Activated CD8-positive, alpha-beta memory T cell treated with anti-CD3 and anti-CD28 coated beads for 24 hours (primary cell): Measurements from ENCODE around the gene DNAH8.
"Not testable (repeated sequence)": the region's sequence is repeated elsewhere in the genome, so short reads cannot be mapped to it uniquely, and the experiment has no call there.

Experiments used
- DNase-seq: peaks from one replicate; pipeline ENCODE4 v3.0.0-alpha.2; 2020

Gene DNAH8

DNA sequence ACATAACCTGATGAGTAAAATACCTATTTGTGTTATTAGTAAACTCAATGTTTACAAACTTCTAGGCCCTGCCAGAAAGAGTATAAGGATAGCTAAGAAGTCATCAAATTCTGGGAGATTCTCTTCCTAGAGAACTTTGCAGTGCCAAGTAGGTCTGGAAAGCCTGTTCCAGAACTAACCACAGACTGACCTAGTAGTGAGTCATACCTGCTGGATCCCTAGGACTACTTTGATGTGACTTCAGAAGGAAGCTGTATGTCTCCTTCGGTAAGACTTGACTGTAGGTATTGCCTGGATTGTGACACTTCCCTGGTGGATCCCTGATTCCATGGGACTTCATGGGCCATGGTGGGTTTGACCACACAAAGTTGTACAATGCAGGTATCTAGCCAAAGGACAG, 131.7 kb downstream of the DNAH8 start:
- DNase-seq: no peak

DNA sequence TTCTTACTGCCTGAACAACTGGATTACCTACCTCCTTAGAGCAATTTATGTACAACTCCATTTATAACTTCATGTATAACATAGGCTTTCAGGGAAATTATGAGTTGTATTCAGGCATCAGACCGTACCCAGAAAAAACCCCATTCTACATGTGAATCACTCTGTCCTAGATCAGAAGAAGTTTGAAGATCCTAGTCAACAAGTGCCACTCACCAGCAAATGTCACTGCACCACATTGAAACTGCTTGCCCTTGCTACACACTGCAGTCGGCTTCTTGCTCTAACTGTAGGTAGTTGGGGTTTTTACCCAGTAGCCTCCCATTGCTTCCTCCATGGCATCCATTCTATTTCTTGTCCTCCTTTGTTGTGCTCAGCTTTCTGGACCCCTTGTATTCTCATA, 132.4 kb downstream of the DNAH8 start:
- no peak for DNase-seq

GRCh38 chr6:38848760-38849159, 133.6 kb downstream of the DNAH8 start:
- no peak for DNase-seq

DNA sequence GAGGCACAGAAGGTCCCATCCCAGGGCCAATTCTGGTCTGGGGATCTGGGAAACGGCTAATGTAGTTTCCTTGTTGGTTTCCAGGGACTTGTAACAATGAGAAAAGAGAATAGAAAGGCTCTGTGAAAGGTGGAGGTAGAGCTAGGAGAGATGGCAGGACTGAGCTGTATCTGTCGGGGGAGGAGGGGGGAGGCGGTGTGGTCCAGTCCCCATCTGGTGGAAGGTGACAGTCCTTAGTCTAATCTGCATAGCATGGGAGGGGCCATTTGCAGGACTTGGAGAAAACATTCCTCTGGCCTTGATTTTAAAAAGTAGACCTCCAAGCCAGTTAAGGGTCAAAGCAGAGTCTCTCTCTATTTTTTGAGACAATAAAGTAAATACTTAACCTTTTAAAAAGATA, 137.1 kb downstream of the DNAH8 start:
- no peak for DNase-seq

GRCh38 chr6:38853236-38853635, 138.1 kb downstream of the DNAH8 start:
- DNase-seq: no peak

DNA sequence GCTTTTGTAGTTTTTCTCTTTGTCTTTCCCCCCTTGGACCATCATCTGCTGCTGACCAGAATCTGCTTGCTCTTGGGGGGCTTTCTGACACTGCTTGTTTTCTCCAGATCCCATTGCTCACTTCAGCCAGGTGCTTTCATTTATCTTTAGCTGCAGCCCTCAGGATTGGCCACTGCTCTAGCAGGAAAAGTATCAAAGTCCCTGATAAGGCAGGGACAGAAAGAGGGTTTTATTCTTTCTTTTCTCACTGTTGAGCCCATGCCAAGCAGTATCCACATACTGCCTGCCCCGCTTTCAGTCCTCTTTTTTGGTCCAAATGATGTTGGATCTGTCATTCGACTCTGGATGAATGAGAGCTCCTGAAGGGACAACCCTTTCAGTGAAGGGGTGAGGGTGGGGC, 141.4 kb downstream of the DNAH8 start:
- no peak for DNase-seq

DNA sequence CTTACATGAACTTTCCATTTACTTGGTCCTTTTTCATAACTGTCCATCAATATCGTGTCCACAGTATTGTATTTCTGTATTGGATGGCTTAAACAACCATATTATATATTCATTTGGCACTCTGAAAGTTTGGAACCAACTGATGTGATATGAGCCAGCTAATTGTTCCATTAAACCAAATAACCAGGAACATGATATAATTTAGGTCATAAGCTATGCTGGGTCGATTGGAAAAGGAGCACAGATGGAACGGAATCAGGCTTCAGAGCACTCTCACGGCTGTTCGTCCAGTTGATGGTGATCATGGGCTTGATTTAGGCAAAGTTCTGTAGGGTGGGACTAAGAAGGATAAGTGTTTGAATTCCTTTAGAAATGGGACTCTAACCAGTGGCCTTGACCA, 142.7 kb downstream of the DNAH8 start:
- DNase-seq: no peak

DNA sequence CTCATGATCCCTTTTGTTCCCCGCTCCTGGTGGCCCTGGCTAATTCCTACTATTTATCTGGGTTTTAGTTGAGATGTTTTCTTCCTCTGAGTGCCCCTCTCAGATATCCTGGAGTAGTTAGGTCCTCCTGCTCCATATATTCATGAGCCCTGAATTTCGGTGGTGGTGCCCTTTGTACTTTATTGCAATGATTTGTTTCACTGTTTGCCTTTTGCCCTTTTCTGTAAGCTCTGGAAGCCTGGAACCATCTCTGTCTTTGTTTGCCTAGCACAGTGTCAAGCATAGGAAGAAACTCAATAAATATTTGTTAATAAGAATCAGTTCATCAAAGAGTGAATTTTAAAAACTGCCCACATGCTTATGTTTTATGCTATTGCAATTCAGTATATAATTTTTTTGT, 144.9 kb downstream of the DNAH8 start:
- no peak for DNase-seq

DNA sequence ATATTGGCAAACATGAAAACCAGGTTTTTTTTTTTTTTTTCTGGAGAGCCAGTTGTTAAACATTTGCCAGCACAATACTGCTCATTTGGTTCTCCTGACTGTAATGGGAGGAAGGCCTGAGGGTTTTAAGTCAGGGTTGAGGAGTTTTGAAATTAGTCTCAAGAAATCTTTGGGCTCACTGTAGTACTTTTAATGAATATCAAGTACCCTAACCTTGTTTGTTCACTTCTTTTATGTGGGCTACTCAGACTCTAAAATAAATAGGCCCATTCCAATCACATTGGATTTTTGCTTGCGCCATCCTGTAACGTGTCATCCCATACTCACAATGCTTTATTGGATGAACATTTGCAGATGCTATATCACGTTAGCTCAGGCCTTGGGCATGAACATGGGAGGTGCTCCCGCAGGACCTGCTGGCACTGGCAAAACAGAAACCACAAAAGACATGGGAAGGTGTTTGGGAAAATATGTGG, 146.9 kb downstream of the DNAH8 start:
- DNase-seq: no peak

GRCh38 chr6:38865521-38866174, 150.5 kb downstream of the DNAH8 start:
- DNase-seq: no peak

DNA sequence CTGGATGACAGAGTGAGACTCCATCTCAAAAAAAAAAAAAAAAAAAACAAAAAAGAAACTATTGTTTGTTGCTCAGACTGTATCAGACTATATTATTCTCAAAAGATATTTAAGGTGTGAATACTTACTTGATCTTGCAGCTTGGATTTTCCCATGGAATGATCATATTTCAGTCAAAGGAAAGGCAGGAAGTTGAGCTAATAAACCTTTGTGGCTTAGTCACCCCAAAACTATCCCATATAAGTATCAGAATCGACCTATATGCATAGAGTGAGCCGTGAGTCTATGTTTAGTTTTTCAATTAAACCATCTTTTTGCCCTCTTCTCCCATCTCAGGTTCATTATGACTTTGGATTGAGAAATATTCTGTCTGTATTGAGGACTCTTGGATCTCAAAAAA, 152.6 kb downstream of the DNAH8 start:
- no peak for DNase-seq

DNA sequence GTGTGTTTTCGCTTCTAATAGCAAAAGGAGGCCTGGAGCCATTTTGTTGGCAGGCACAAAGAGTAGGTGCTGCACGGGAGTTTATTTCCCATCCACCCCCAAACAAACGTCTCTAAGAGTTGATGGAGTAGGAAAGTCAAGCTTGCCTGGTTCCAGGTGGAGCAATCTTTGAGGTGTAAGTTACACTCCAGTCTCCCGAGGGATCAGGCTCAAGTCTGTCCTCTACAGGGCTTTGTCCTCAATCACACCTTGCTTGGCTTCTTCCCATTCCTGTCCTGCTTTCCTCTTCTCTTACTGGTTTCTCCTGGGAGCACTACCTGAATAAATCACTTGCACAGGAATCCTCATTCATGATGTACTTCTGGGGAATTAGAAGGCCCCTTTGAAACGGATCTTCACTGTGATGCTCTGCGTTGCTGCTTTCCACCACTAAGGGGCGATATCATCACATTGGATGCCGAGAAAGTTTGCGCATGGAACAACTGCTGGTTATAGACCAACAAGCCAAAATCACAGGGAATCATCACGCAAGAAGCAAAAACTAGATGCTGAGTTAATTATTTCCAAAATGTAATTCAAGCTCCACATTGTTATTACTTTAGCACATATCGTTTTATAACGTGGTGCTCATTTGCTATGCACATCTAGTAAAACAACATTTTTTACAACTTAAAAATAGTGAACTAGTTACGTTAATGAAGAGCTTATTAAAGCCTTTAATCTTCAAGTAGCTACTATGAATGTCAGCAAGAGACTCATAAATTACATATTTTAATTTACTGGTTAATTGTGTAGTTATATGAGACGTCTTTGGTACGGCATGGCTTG, 156.8 kb downstream of the DNAH8 start:
- DNase-seq: peak; percentile 80

DNA sequence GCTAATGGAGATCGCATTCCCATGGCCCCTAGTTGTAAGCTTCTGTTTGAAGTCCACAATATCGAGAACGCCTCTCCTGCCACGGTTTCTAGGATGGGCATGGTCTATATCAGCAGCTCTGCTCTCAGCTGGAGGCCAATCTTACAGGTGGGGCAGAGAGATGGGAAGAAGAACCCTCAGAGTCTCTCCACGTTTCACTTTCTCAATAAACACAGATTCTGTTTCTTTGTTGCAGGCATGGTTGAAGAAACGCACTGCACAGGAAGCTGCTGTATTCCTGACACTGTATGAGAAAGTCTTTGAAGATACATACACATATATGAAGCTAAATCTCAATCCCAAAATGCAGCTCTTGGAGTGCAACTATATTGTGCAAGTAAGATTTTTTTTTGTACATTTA, 157.9 kb downstream of the DNAH8 start:
- DNase-seq: no peak

GRCh38 chr6:38873816-38874215, 158.7 kb downstream of the DNAH8 start:
- not testable (repeated sequence) for DNase-seq

GRCh38 chr6:38876475-38876874, 161.4 kb downstream of the DNAH8 start:
- no peak for DNase-seq

- DNase-seq: no peak
Observed at GRCh38 chr6:38877721-38878120, 162.6 kb downstream of the DNAH8 start.

GRCh38 chr6:38882157-38882556, 167.0 kb downstream of the DNAH8 start:
- no peak for DNase-seq

DNA sequence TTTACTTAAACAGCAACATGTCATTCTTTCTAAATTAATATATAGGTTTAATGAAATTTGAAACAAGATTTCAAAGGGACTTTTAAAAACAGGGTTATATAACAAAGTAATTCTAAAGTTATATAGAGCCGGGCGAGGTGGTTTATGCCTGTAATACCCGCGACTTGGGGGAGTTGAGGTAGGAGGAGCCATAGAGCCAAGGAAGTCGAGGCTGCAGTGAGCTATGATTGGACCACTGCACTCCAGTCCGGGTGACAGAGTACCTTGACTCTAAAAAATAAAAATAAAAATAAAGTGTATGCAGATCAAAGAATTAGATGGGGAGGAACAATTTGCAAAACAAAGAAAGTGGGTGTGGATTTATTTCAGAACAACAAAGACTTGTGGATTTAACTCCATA, 182.4 kb downstream of the DNAH8 start:
- no peak for DNase-seq

- DNase-seq: no peak
Observed at GRCh38 chr6:38901802-38902522, 186.9 kb downstream of the DNAH8 start.

DNA sequence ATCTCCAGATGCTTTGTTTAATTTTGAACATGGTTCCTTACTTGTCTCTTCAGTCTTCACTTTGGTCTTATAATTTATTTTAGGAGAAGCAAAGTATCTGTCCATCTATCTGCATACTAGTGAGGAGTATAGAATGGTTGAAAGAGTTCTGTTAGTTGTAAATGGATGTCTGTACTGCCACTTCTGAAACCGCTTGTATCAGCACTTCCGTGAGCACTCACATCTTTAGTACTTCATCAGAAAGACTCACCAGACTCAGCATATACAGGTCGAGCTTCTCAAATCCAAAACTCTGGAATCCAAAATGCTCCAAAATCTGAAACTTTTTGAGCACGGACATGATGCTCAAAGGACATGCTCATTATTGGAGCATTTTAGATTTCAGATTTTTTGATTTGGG, 191.5 kb downstream of the DNAH8 start:
- DNase-seq: no peak

- no peak for DNase-seq
Observed at GRCh38 chr6:38907264-38907663, 192.2 kb downstream of the DNAH8 start.

- no peak for DNase-seq
Observed at GRCh38 chr6:38909015-38909730, 194.1 kb downstream of the DNAH8 start.

GRCh38 chr6:38910207-38910606, 195.1 kb downstream of the DNAH8 start:
- DNase-seq: no peak
